GM12865 (cell line): ENCODE measurements around the gene COPG1.

ENCODE experiments used
- DNase-seq: peaks from one replicate; pipeline ENCODE4 v3.0.0; 2010; ENCODE audit warnings: low read depth
- H3K4me3 ChIP-seq: 2 replicates; pipeline ENCODE4 v1.5.1; 2011; ENCODE audit warnings: mild to moderate bottlenecking, low read depth, low read length, control low read depth
- TF ChIP-seq, protein P1 (sequence below): IDR thresholded peaks from 2 replicates; pipeline ENCODE4 v1.5.1; 2011; ENCODE audit warnings: low read length, control low read depth, low read depth, inconsistent platforms; ENCODE audit not compliant: insufficient read depth; ENCODE audit errors: missing control alignments

COPG1 gene, protein sequence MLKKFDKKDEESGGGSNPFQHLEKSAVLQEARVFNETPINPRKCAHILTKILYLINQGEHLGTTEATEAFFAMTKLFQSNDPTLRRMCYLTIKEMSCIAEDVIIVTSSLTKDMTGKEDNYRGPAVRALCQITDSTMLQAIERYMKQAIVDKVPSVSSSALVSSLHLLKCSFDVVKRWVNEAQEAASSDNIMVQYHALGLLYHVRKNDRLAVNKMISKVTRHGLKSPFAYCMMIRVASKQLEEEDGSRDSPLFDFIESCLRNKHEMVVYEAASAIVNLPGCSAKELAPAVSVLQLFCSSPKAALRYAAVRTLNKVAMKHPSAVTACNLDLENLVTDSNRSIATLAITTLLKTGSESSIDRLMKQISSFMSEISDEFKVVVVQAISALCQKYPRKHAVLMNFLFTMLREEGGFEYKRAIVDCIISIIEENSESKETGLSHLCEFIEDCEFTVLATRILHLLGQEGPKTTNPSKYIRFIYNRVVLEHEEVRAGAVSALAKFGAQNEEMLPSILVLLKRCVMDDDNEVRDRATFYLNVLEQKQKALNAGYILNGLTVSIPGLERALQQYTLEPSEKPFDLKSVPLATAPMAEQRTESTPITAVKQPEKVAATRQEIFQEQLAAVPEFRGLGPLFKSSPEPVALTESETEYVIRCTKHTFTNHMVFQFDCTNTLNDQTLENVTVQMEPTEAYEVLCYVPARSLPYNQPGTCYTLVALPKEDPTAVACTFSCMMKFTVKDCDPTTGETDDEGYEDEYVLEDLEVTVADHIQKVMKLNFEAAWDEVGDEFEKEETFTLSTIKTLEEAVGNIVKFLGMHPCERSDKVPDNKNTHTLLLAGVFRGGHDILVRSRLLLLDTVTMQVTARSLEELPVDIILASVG

DNA sequence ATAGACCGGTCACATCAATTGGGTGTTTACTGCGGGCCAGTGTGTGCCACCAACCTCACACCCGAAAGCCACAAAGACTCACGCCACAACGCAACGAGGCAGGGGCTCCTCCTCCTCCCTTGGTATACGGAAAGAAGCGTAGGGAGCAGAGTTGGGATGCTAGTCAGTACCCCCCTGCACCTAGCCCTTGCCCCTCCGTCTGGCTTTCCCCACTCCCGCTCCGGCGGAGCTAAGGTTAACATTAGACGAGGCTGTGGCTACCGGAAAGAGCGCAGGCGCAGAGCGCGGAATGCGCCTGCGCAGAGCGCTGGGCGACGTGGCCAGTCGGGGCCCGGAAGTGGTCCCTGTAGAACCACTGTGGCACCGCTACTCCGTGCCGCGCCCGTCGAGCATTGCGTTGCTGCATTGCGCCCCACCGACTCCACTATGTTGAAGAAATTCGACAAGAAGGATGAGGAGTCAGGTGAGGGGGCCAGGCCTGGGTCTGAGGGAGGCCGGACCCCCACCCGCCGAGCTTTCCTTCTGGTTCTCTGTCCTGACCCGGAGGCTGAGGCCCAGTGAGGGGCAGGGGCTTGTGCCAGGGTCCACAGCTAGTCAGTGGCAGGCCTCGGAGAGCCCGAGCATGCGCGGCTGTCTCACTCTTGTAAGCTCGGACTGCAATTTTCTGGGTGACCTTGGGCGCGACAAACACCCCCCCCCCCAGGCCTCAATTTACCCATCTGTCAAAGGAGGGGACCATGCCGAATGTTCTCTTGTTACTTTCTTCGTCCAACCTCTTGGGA lies at the start of gene COPG1:
TSS of gene COPG1 (plus strand) at position 323 of the 782 bp plus-strand sequence. CDS start at position 427, 104 bp downstream.
- peak; percentile 93 for DNase-seq
- H3K4me3 ChIP-seq, result peak within 1 kb of the TSS; percentile 100
- TF ChIP-seq, protein P1, sequence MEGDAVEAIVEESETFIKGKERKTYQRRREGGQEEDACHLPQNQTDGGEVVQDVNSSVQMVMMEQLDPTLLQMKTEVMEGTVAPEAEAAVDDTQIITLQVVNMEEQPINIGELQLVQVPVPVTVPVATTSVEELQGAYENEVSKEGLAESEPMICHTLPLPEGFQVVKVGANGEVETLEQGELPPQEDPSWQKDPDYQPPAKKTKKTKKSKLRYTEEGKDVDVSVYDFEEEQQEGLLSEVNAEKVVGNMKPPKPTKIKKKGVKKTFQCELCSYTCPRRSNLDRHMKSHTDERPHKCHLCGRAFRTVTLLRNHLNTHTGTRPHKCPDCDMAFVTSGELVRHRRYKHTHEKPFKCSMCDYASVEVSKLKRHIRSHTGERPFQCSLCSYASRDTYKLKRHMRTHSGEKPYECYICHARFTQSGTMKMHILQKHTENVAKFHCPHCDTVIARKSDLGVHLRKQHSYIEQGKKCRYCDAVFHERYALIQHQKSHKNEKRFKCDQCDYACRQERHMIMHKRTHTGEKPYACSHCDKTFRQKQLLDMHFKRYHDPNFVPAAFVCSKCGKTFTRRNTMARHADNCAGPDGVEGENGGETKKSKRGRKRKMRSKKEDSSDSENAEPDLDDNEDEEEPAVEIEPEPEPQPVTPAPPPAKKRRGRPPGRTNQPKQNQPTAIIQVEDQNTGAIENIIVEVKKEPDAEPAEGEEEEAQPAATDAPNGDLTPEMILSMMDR, result no peak

DNA sequence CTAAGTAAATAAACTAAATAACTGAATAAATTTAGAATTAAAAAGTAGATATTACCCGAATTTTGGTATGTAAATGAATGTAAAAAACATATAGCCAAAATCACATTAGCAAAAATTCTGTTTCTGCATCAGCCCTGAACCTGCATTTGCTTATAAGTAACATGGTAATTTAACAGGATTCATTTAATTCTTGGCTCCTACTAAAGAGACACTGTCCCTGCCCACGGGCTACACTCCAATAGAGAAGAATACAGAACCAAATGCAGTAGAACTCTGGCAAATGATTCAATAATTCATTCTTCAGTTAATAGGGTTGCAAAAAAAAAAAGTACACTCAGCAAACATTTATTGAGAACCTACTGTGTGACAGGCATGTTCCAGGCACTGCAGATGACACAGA lies 44.9 kb upstream of the COPG1 start:
- H3K4me3 ChIP-seq, result no peak overlapping the region
- no peak for DNase-seq
- TF ChIP-seq, protein P1, result no peak

DNA sequence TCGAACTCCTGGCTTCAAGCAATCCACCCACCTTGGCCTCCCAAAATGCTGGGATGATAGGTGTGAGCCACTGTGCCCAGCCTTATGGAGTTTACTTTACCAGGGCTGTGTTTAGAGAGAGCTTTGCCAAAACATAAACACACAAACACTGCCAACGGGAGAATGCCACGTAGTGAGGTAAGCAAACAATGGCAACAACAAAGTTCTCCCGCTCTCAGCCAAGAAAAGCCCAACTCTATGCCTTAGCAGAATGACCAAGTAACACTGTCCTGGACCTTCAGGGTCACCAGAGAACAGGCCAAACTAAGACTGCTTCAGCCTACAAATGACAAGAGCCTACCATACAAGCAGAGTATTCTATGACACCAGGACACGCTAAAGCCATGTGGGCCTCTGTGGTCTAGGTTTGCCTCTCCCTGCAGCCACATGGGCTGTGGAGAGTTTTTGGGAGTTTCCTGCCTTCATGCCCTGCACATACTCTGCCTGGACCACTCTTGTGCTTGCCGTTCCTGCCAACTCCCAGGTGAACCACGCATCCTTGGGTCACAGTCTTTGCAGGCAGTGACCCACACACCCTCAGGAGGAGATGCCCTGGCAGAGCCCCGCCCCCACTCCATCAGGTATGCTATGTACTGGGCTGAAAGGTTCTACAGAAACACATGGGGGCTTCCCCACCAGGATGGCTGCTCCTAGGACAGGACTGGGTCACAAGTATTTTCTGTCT lies 44.1 kb upstream of the COPG1 start:
- no peak for DNase-seq
- TF ChIP-seq, protein P1, result no peak
- H3K4me3 ChIP-seq, result no peak overlapping the region

DNA sequence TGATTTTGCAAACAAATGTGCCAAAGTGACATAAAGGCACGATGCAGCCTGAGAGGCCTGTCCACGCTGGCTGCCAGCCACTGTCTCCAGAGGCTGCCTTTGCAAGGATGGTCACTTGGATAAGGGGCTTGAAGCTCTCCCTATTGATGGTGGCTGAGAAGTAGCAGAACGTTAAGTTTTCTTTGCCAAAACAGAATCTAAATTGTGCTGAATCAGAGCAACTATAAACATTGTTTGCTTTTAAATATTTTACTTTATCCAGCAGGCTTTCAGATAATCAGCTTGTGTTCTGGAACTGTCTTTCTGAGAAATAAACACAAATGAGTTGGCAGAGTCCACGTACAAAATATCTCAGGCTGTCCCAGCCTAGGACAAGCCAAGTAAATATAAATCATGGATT lies 41.9 kb upstream of the COPG1 start:
- DNase-seq, result no peak
- TF ChIP-seq, protein P1, result no peak
- H3K4me3 ChIP-seq, result no peak overlapping the region

DNA sequence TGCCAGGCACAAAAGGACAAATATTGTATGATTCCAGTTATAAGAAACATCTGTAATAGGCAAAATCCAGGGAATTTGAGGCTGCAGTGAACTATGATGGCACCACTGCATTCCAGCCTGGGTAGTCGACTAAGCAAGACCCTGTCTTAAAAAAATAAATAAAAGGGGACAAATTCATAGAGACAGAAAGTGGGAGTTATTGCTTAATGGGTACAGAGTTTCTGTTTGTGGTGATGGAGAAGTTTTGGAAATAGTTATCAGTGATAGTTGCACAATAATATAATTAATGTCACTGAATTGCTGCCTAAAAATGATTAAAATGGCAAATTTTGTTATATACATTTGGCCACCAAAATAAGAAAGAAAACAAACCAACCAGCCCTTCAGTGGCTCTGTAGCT lies 38.1 kb upstream of the COPG1 start:
- no peak overlapping the region for H3K4me3 ChIP-seq

More for the DNA sequence above, 38.1 kb upstream of the COPG1 start:
- DNase-seq, result no peak
- TF ChIP-seq, protein P1, result no peak
